Cerebellar nuclear complex (tissue), 1 donor: ENCODE measurements around the gene PRSS22.

Experiments used
- DNase-seq, 2 experiments: peaks; one replicate each; lab custom pipeline; 2025; lab: John Stamatoyannopoulos, UW

Gene PRSS22

DNA sequence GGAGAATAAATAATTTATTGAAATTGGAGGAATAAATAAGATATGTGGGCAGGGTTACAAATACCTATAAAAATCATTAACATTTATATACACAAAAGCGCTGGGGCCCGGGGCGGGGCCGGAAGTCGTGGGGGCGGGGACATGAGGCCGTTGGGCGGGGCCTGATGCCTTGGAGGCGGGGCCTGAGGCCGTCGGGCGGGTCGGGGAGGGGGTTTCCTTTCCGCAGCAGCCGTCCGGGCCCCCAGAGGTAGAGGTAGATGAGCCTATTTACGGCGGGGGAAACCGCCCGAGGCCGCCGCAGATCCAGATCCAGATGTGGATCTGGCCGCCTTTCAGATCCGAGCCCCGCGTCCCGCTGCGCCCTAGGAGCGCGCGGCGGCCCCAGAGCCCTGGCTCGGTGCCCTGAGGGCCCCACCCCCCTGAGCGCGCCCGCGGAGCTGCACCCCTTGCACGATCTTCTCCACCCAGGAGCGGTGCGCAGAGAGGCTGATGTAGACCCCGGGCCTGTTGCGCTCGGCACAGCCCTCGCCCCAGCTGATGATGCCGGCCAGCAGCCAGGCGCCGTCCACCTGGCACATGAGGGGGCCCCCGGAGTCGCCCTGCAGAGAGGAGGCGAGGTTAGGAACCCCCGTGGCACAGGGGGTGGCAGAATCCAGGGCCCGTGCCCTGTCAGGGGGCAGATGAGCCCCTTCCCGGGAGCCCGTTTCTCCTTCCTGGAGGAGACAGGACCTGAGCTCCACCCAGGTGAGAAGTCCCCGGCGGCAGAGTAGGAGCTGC, 5.1 kb downstream of the PRSS22 start:
- no peak for DNase-seq

DNA sequence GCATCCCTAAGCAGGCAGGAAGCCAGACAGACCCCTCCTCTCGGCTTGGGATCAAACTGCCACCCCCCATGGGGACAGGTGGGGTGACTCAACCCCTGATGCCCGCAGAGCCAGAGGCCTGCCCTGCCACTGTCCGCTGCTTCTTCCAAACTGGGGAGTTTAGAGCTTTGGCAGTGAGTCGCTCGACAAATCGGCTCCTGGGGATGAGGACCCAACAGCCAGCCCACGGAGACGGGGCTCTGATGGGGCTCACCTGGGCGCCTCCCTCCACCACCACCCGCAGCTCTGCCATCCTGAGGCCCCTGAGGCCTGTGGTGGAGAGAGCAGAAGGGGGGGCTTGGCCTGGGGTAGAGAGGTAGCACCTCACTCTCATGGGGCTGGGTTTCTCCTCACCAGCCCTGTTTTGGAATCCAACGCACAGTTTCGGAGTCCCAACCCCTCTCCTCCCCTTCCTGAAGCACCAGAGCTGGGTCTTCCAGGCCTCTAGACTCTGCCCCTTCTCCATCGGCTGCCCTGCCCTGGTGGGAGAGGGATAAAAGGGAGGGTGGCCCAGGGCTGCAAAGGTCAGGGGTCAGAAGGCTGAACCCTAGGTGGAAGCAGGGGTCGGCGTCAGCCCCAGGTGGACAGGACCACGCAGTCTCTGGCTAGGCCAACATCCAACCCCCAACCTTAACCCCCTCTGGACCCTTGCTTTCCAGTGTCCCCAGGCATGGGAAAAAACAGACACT, 5.8 kb downstream of the PRSS22 start:
- no peak for DNase-seq

DNA sequence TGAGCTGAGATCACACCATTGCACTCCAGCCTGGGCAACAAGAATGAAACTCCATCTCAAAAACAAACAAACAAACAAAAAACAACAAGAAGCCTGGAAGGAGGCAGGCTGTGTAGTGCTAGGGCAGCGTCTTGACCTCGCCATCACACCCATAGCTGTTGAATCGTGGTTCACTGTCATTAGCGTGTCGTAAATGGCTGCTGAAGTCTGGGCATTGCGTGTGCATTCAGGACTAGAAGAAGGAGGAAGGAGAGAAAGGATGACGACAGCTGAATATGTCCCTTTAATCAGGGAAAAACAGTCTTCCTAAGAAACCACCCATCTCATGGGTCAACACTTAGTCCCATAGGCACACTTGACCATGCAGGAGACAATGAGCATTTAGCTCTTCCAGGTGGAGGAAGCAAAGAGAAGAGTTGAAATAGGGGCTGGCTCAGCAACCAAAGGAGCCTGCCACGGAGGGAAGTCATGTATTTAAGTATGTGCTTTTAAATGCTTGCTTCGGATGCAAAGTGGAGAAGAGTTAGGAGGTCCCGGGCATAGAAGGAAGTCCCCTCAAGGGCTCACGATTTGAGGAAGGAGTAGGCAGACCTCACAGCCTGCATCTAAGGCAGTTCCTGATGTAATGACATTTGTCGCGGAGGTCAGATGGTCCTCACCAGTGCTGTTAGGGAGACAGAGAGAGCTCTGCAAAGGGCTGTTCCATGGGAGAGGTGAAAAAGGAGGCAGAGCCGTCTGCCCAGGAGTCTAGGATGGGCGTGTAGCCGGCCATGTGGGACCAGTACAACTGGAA, 8.8 kb downstream of the PRSS22 start:
- no peak for DNase-seq

DNA sequence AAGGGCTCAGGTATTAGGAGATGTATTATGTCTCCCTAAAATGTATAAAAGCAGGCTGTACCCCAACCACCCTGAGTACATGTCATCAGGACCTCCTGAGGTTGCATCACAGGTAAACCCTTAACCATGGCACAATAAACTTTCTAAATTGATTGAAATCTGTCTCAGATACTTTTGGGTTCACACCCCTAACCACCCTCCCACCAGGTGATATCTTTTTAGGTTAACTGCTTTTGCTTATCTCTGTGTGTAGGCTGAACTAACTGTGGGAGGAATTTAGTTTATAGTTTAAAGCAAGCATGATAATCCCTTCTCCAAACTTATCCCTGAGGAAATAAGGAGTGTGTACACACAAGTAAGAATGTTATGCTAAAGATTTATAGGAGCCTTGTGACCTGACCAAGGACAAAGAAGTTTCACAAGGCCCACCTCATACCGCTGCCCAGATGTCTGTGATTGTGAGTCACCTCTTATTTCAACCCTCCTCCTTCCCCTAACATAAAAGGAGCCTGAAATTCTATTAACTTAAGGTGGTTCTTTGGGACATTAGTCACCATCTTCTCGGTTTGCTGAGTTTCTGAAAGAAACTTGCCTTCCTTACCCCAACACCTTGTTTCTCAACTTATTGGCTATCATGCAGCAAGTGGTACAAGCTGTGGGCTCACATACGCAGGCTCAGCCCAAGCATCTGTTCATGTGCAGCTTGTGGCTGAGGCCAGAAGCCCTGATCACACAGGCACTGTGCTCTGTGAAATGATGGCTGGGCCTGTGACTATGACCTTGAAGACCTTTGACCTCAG, 11.3 kb downstream of the PRSS22 start:
- no peak for DNase-seq

DNA sequence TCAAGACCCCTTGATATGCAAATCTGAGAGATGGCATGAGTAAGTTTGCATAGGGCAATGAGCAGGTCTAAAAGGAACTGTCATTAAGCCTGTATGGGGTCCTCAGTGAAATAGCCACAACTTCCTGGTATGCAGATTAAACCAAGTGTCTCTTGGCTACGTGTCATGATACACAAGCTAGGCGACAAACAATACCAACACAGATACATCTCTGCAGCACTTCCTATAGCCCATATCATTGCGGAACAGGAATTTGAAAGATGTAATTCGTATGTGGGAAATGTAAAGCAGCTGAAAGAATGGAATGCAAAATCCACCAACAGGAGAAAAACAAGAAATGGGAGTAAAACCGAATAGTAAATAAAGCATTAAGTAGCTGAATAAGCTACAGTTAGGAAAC, 12.9 kb downstream of the PRSS22 start:
- DNase-seq = no peak

DNA sequence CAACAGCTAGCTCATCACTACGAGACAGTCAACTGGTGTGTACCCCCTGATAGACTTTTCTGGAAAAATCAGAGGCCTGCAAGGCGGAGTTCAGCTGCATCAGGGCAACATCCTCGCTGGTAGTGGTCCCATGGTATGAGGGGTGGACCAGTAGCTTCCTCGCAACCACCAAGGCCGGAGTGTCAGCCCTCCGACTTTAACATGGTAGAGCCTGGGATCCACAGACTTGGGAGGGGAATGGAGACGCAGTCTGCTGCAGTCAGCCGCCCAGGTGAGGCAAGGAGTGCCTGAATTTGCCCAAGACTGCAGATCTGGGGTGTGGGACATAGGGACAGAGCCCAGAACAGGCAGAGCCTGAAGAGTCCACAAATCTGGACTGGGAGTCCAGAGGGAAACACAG, 14.4 kb downstream of the PRSS22 start:
- no peak for DNase-seq

DNA sequence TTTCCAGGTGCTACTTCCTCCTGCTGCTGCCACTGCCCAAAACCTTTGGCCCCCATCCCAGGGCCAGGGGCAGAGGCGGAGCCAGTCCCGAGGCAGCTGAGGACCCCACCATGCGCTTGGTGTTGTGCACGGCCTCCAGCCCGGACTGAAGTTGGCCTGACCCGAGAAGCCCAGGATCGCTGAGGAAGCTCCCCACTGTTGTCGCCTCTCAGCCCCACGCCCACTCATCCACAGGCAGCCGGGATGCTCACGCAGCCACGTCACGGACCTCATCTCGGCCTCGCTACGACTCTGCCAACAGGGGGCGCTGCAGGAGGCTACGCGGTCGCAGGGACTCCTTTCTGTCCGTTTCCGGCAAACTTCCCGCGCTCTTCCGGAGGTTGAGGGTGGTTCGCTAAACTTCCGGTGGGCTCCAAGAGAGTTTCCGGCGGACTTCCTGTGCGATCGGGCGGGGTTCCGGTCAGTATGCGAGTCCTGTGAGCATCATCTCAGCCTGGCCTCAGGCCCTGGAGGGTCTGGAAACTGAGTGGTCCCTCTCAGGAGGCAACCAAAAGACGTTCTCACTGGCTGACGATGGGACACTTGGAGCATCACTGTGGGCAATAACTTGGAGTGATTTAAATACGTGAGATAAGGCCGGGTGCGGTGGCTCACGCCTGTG, 15.5 kb downstream of the PRSS22 start:
- no peak for DNase-seq

DNA sequence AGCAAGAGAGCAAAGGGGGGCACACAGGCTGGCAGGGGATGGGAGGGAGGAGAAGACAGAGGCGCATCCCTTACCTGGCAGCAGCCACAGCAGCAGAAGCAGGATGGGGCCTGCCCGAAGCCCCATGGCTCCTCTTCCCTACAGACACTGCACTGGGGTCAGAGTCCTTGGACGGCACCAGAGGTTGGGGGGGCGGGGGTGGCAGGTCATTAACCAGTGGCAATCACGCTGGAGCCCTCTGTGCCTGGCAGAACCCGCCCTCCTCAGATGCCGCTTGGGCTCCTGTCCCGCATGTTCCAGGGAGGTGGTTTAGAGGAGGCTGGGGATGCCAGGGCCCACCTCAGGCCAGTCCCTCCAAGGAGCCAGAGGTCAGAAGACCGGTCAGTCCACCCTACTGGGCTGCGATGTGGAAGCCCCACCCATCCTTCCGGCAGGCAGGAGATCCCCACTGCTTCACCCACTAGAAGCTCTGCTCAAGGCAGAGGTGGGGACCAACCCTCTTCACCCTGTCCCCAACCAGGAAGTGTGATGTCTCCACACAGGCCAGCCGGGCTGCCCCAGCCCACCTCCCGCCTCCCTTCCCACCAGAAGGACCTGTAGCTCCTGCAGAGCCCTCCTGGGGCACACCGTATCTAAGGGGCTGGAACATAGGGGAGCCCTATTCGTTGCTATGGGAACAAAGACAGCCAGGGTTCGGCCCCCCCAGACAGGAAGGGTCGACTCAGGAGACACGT, 16.2 kb downstream of the PRSS22 start:
- no peak for DNase-seq

DNA sequence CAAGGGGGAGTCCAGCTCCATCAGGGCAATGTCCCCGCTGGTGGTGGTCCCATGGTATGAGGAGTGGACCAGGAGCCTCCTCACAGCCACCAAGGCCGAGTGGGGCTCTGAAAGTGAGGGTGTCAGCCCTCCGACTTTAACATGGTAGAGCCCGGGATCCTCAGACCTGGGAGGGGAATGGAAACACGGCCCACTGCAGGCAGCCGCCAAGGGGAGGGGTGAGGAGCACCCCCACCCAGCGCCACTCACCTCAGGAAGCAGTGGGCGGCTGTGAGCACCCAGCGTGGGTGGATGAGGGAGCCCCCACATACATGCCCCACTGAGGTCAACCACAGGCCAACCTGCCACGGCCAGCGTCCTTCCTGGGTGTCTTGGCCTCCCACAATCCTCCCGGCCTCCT, 17.1 kb downstream of the PRSS22 start:
- DNase-seq = no peak

DNA sequence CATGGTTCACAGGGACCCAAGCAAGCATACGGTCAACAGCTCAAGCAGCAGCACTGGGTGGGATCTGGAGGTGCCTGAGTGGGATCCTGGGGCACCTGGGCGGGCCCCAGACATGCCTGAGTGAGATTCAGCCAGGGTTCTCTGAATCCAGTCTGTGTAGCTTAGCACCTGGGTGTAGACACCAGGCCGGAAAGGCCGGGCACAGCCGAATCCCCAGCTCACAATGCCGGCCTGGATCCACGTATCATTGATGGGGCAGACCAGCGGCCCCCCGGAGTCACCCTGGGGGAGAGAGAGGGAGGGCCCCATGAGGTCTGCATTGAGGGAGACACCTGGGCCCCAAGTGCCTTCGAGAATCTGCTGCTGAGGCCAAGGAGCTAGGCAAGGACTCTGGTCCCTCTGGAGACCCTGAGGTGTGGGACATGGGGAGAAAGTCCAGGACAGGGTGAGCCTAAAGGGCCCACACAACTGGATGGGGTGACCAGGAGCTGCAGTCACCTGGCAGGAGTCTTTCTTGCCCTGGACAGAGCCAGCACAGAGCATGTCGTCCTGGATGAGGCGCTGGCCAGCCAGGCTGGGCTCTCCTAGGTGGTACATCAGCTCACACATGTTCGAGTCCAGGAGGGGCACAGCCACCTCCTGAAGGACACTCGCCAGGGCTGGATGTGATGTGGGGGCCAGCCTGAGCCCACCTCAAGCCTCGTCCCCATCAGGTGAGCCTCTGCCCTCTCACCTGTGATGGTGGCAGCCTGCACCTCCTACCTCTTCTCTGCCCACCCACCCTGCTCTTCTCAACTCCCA, 18.1 kb downstream of the PRSS22 start:
- DNase-seq = no peak

DNA sequence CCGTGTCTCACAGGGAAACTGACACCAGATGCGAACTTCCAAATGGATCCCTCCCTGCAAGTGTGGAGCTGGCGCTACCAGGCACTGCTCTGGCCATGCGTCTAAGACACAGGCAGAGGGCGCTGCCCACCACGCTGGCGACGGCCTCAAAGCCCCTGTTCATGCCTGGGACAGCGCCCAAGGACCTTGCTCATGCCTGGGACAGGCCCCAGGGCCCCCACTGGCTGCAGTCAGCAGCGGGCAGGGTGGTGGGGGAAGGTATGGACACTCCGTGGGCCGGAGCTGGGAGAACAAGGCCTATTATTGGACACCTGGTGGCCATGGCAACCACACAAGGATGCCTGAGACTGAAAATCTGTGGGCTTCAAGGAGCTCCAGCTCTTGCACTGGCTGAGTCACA, 19.0 kb downstream of the PRSS22 start:
- DNase-seq = no peak

DNA sequence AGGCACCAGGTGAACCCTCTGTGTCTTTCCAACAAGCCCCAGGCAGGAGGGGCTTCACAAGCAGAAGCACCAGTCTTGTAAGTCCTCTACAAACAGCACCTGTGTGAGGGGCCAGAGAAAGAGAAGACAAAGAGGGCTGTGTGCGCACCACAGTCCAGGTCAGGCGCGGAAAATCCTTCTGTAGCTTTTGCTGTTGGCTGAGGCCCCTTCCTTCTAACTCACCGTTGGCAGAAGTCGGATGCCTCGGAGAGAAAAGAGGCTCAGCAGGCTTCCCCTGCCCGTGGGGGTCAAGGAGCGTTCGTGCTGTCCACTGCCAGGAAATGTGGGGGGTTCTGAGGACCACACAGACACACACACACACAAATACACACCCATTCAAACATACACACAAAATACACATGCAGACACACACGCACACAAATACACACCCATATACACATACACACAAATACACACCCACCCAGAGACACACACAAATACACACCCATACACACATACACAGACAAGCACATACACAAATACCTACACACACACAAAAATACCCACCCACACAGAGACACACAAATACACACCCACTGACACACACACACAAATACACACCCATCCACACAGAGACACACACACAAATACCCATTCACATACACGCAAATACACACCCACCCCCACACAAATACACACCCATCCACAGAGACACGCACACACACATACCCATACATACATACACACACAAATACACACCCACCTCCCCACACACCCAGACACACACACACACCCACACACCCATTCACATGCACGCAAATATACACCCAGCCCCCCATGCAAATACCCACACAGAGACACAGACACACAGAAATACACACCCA, 21.1 kb downstream of the PRSS22 start:
- DNase-seq = no peak

DNA sequence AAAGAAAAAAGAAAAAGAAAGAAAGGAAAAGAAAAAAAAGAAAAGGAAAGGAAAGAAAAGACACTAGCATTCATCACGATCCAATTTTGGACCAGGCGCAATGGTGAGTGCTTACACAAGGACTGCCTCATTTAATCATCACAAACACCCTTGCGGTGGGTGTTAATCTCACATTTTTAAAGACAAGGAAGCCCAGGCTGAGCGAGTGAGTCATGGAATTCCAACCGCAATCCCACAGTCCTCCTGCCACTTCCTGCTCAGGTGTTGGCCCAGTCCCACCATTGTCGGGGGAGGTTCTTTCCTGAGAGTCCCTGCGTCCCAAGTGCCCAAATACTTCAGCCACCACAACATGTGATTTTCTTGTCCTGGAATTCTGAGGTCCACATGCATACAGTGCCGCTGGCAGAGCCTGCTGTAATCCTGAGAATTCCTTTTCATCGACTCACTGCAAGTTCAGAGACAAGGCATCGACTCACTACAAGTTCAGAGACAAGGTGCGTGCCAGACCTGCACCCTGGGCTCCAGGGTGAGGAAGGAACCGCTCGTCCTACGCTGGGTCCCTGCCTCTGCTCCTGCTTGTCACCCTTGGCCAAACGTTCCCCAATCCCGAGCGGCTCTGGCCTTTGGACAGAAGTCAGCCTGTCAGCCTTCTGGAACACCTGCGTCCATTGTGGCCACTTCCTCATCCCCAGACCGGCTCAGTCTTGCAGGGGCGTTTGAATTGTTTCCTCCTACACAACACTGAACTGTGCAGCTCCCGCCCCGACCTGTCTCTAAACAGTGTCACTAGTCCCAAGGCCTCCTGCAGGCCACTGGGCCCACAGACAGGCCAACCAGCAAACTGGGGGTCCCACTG, 22.1 kb downstream of the PRSS22 start:
- DNase-seq = no peak

DNA sequence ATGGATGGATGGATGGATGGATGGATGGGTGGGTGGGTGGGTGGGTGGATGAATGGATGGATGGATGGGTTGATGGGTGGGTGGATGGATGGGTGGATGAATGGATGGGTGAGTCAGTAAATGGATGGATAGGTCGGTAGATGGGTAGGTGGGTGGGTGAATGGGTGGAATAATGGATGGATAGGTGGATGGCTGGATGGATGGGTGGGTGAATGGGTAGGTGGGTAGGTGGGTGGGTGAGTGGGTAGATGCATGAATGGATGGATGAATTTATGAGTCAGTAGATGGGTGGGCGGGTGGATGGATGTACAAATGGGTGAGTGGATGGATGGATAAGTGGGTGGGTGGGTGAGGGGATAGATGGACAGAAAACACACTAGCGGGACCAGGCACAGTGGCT, 23.0 kb downstream of the PRSS22 start:
- DNase-seq = no peak

DNA sequence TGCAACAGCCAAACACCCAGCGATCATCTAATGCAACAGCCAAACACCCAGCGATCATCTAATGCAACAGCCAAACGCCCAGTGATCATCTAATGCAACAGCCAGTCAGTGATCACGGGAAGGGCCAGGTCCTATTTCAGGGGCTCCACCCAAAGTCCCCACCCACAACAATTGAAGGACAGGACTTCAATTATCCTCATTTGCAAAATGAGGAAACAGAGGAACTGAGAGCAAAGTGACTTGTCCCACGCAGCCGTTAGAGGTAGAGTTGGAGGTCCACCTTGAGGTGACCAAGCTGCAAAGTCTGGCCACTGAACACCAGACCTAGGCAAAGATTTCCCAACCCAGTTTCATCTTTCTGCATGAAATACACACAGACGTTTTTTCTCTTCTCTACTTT, 24.2 kb downstream of the PRSS22 start:
- no peak for DNase-seq

DNA sequence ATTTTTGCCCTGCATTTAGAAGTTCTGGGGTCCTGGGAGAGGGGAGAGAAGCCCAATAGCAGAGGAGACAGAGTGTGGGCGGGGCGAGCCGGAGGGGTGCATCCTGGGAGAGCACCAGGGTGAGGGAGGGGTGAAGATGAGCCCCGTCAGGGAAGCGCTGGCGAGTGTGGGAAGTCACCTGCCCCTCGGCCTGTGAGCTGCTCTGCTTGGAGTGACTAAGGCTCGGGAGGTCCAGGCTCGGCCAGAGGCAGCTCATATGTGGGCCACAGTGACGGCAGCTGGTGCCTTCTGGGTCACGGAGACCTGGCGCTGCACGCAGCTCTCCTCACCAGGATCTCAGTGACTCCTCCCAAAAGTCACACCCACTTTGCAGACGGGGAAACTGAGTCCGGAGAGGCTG, 26.8 kb downstream of the PRSS22 start:
- DNase-seq = no peak

DNA sequence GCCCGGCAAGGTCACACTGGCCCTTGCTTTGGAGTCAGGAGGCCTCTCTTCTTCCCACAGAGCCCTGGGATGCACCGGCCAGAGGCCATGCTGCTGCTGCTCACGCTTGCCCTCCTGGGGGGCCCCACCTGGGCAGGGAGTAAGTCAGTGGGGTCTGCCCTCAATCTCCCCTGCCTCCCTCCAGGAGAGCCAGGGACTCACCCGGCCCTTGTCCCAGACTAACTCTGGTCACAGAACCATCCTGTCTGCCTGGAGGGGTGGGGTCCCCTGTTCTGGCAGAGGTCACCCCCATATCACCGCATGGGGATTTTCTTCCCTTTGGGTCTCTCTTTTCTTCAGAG, 27.6 kb downstream of the PRSS22 start:
- DNase-seq = no peak
